OCI-LY7 (cell line): ENCODE measurements around the gene EARS2. TPM values are rescaled to one million over a fixed set of nuclear protein-coding genes. Genes with fewer than 3 reads are reported as not detected.

ENCODE experiments used
- BruUV-seq: library from RNA; stranded (reverse); fragments of 400-500 nt; replicated peaks from 2 replicates; lab custom pipeline; 2021; lab: Mats Ljungman, UMichigan
- CTCF ChIA-PET: fragments of 300-600 bp; sonication (Branson Sonifier 250); formaldehyde crosslinking; loops from one replicate; lab custom pipeline; 2022; ENCODE audit warnings: antibody characterized with exemption; ENCODE audit not compliant: unreplicated experiment; lab: Charles Lee
- POLR2A ChIA-PET: fragments of 300-600 bp; sonication (Branson Sonifier 250); formaldehyde crosslinking; loops from one replicate; lab custom pipeline; 2022; ENCODE audit warnings: antibody characterized with exemption; lab: Charles Lee
- DNase-seq: peaks from one replicate; pipeline ENCODE4 v3.0.0-alpha.2; 2015; ENCODE audit warnings: low spot score
- H2AFZ ChIP-seq: fragments of 200-600 bp; sonication (generic), shearing (Covaris generic); 2 replicates; pipeline ENCODE4 v1.6.1; 2014; ENCODE audit warnings: mild to moderate bottlenecking, antibody characterized with exemption, low read length, moderate library complexity
- H3K27ac ChIP-seq: fragments of 200-600 bp; sonication (generic); 2 replicates; pipeline ENCODE4 v1.5.1; 2014; ENCODE audit warnings: mixed run types, low read depth, mild to moderate bottlenecking, moderate library complexity, low read length, inconsistent platforms; ENCODE audit not compliant: poor library complexity, severe bottlenecking
- H3K36me3 ChIP-seq: fragments of 200-600 bp; sonication (generic); 2 replicates; pipeline ENCODE4 v1.6.1; 2014; ENCODE audit warnings: mild to moderate bottlenecking, antibody characterized with exemption, low read length, moderate library complexity, mixed read lengths; ENCODE audit not compliant: insufficient read depth
- H3K4me1 ChIP-seq: fragments of 200-600 bp; sonication (generic); 2 replicates; pipeline ENCODE4 v1.5.1; 2014; ENCODE audit warnings: mild to moderate bottlenecking, low read length; ENCODE audit not compliant: insufficient read depth, poor library complexity, severe bottlenecking
- H3K4me2 ChIP-seq: fragments of 200-600 bp; sonication (generic); 2 replicates; pipeline ENCODE4 v1.6.1; 2014; ENCODE audit warnings: mild to moderate bottlenecking, low read length
- H3K4me3 ChIP-seq: fragments of 200-600 bp; sonication (generic); 2 replicates; pipeline ENCODE4 v1.5.1; 2014; ENCODE audit warnings: mild to moderate bottlenecking, low read depth, low read length; ENCODE audit not compliant: poor library complexity, severe bottlenecking
- H3K79me2 ChIP-seq: fragments of 200-600 bp; sonication (generic); 2 replicates; pipeline ENCODE4 v1.6.1; 2016; ENCODE audit warnings: low read depth, mild to moderate bottlenecking, low read length, moderate library complexity, mixed read lengths; ENCODE audit not compliant: insufficient read depth
- H3K9me2 ChIP-seq: fragments of 200-600 bp; sonication (generic); 2 replicates; pipeline ENCODE4 v1.6.1; 2016; ENCODE audit warnings: mild to moderate bottlenecking, low read length, mixed read lengths; ENCODE audit not compliant: insufficient read depth
- H3K9me3 ChIP-seq: fragments of 200-600 bp; sonication (generic); 2 replicates; pipeline ENCODE4 v1.6.1; 2014; ENCODE audit warnings: mild to moderate bottlenecking, mixed run types, low read length, mixed read lengths
- H4K20me1 ChIP-seq: fragments of 200-600 bp; sonication (generic); 2 replicates; pipeline ENCODE4 v1.6.1; 2014; ENCODE audit warnings: mild to moderate bottlenecking, antibody characterized with exemption, low read length, moderate library complexity, mixed read lengths; ENCODE audit not compliant: insufficient read depth
- EZH2phosphoT487 ChIP-seq: fragments of 200-600 bp; sonication (generic); IDR thresholded peaks from 2 replicates; pipeline ENCODE4 v1.6.1; 2018; ENCODE audit warnings: low read depth, borderline replicate concordance, mild to moderate bottlenecking, mixed run types, antibody characterized with exemption, low read length, moderate library complexity, mixed read lengths
- intact Hi-C: fragments of 100-400 bp; cut with micrococcal nuclease; formaldehyde crosslinking; loops from one replicate; pipeline ENCODE4 v1.10.0; 2022; ENCODE audit not compliant: unreplicated experiment
- total RNA-seq, 2 experiments: library from RNA; depleted of rRNA in 1 of 2; stranded (reverse); fragments of >200 nt in 1 of 2; shearing (Covaris generic) in 1 of 2; gene quantifications; 2 replicates each; pipeline ENCODE4 v1.2.3, GENCODE V29; 2014 to 2022
- TF ChIP-seq, protein P1 (sequence below): fragments of 200-600 bp; sonication (generic); conservative IDR thresholded peaks from 2 replicates; pipeline ENCODE4 v1.5.1; 2014; ENCODE audit warnings: mild to moderate bottlenecking, antibody characterized with exemption, low read length, moderate library complexity, mixed read lengths

EARS2 gene
- total RNA-seq, 2 experiments from 2014 or later: 38.5 to 42.1 TPM

DNA sequence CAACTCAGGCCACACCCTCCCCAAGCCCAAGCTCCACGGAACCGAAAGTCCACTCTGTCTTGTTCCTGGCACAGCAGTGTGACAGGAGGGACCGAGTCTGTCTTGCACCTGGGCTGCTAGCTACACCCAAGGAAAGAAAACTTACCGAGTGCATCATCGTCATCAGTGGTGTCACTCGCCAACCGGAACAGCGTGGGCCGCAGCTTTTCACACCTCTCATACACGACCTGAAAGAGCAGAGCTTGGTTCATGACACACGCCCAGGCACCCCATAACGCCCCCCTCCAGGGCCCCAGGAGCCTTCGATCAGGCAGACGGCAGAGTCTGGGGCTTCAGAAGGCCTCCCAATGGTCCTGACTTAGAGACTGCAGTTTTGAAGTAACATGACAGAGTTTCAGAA, 74.4 kb downstream of the EARS2 start:
- Histone ChIP-seq H3K4me1 (no peaks in the 10 kb centered on the region), H3K4me2 (no peak overlapping the region), H2AFZ (no peak overlapping the region), H3K79me2 (no peaks in the 10 kb centered on the region), H3K27ac (no peak overlapping the region), H3K9me2 (no peaks in the 10 kb centered on the region), H3K36me3 (peaks cover 99% of the 10 kb centered on the region), H3K9me3 (no peaks in the 10 kb centered on the region), H4K20me1 (peaks cover 5% of the 10 kb centered on the region; the same call in 1 of the 2 replicates), H3K4me3 (no peak overlapping the region)
- ChIA-PET POLR2A (interaction anchor here (0.8 kb wide), 1 partner anchor 22 kb away, joined by 3 read pairs; no protein-coding TSS in a partner anchor), CTCF (no interaction called here)
- intact Hi-C loops: no loop called here
- no peak for DNase-seq
- TF ChIP-seq EZH2phosphoT487: no peak
- TF ChIP-seq, protein P1, sequence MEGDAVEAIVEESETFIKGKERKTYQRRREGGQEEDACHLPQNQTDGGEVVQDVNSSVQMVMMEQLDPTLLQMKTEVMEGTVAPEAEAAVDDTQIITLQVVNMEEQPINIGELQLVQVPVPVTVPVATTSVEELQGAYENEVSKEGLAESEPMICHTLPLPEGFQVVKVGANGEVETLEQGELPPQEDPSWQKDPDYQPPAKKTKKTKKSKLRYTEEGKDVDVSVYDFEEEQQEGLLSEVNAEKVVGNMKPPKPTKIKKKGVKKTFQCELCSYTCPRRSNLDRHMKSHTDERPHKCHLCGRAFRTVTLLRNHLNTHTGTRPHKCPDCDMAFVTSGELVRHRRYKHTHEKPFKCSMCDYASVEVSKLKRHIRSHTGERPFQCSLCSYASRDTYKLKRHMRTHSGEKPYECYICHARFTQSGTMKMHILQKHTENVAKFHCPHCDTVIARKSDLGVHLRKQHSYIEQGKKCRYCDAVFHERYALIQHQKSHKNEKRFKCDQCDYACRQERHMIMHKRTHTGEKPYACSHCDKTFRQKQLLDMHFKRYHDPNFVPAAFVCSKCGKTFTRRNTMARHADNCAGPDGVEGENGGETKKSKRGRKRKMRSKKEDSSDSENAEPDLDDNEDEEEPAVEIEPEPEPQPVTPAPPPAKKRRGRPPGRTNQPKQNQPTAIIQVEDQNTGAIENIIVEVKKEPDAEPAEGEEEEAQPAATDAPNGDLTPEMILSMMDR: no peak
- no TSS peak for BruUV-seq

DNA sequence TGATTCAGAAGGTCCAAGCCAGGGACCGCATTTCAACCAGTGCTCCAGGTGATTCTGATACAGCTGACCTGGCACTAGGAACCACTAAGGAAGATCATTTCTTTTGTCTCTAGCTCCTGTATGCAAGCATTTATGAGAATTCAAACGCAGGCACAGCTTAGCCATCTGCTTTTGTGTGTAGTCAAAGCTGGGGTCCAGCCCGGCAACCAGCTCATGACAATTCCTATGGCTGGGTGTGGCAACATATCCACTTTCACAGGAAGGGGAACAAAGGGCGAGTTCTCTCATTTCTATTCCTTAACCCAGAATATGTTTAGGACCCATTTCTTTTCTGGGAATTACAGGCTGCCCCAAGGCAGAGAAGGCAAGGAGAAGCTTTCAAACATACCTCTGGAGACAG, 76.9 kb downstream of the EARS2 start:
- no TSS peak for BruUV-seq
- POLR2A ChIA-PET: no interaction called here
- intact Hi-C loops: no loop called here
- TF ChIP-seq, protein P1: no peak
- TF ChIP-seq EZH2phosphoT487: no peak
- H3K9me3 ChIP-seq: no peaks in the 10 kb centered on the region
- H4K20me1 ChIP-seq: peaks cover 5% of the 10 kb centered on the region; the same call in 1 of the 2 replicates
- H2AFZ ChIP-seq: no peak overlapping the region
- no peak overlapping the region for H3K4me3 ChIP-seq
- no peaks in the 10 kb centered on the region for H3K4me1 ChIP-seq
- CTCF ChIA-PET: no interaction called here
- H3K36me3 ChIP-seq: peaks cover 99% of the 10 kb centered on the region
- no peak overlapping the region for H3K4me2 ChIP-seq
- no peak for DNase-seq
- H3K79me2 ChIP-seq: peaks cover 4% of the 10 kb centered on the region; the same call in 1 of the 2 replicates
- no peaks in the 10 kb centered on the region for H3K9me2 ChIP-seq
- H3K27ac ChIP-seq: no peak overlapping the region

DNA sequence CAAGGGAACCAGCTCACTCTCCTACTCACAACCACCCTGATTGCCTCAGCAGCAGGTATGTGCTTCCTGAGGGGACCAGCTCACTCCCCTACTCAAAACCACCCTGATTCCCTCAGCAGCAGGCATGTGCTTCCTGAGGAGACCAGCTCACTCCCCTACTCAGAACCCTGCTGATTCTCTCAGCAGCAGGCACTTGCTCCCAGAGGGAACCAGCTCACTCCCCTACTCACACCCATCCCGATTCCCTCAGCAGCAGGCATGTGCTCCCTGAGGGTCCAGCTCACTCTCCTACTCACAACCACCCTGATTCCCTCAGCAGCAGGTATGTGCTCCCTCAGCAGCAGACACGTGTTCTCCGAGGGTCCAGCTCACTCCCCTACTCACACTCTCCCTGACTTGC, 78.0 kb downstream of the EARS2 start:
- POLR2A ChIA-PET: interaction anchor here (0.6 kb wide), 1 partner anchor 203 kb away, joined by 4 read pairs; no protein-coding TSS in a partner anchor

More for the DNA sequence above, 78.0 kb downstream of the EARS2 start:
- intact Hi-C loops: no loop called here
- CTCF ChIA-PET: interaction anchor here (0.6 kb wide), 1 partner anchor 196 kb away, joined by 3 read pairs; no protein-coding TSS in a partner anchor
- H3K4me2 ChIP-seq: no peak overlapping the region
- DNase-seq: no peak
- no peaks in the 10 kb centered on the region for H3K9me3 ChIP-seq
- TF ChIP-seq EZH2phosphoT487: no peak
- TF ChIP-seq, protein P1: no peak
- H2AFZ ChIP-seq: no peak overlapping the region
- H3K36me3 ChIP-seq: peaks cover 99% of the 10 kb centered on the region
- no peaks in the 10 kb centered on the region for H4K20me1 ChIP-seq
- no peak overlapping the region for H3K4me3 ChIP-seq
- H3K79me2 ChIP-seq: peaks cover 4% of the 10 kb centered on the region; the same call in 1 of the 2 replicates
- H3K9me2 ChIP-seq: no peaks in the 10 kb centered on the region
- H3K4me1 ChIP-seq: no peaks in the 10 kb centered on the region
- BruUV-seq: no TSS peak
- no peak overlapping the region for H3K27ac ChIP-seq
